Activated CD4-positive, alpha-beta T cell treated with anti-CD3 and anti-CD28 coated beads, Interleukin-2, amount 50 U/mL, for 48 hours (primary cell): ENCODE data around the gene OGFOD1.

Experiments
- DNase-seq, 2 experiments: peaks; one replicate each; pipeline ENCODE4 v3.0.0-alpha.2; 2020

The OGFOD1 gene

DNA sequence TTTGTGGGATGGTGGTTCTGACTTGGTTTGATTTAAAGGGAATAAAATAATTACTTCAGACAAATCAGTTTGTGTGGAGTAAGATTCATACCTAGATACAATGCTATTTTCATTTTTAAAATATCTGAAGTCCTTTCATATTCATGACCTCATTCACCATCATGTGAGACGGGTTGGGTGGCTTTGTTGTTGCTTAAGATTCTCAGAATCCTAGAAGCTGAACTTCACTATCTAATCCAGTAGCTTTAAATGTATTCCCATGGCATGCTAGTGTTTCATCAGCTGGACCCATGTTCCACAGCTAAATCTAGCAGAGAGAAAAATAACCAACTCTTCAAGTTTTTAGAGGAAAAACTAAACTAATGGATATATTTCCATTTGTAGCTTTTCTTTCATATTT, 23.3 kb upstream of the OGFOD1 start:
- no peak for DNase-seq

DNA sequence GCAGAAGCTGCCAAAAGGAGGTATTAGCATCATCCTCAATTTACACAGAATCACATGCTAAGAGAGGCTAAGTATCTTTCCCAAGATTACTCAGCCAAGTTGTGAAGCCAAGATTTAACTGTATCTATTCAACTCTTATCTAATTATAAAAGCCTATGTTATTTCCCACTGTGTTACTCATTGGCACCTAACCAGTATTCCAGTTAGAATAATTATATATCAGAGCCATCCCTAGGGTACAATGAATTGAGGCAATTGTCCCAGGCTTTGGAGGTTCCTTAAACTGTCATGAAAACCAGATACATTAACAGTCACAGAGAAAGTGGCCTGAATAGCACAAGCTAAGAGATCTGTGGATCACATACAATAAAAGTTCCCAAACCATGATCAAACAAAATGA, 15.1 kb upstream of the OGFOD1 start:
- no peak for DNase-seq

DNA sequence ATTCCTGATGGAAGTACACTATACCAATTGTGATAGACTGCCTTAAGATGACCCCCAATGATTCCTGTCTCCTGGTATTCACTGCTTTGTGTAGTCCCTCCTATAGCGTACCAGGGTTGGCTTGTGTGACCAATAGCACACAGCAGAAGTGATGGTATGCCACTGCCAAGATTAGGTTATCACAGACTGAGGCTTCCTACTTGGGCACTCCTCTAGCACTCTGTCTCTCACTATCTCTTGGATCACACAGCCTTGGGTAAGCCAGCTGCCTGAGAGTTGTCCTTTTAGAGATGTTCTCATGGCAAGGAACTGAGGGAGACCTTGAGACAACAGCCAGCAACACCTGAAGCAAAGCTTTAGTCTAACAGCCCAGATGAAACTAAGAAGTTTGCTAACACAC, 13.3 kb upstream of the OGFOD1 start:
- no peak for DNase-seq

DNA sequence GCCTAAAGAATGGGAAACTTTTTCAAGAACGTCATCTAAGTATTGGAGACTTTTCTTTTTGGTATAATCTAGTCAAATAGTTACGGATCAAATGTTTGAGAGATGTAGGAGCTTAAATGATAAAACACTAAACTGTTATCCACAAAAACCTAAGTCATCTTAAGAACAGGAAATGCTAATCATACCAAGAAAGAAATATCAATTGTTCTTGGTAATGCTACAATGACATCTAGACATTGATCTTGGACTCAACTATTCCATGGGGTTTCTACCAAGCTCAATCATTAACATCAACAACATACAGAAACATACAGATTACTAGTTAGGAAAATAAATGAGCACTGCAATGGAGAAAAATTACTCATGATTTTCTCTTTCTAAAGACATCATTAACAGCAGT, 4.1 kb upstream of the OGFOD1 start:
- DNase-seq, result no peak

DNA sequence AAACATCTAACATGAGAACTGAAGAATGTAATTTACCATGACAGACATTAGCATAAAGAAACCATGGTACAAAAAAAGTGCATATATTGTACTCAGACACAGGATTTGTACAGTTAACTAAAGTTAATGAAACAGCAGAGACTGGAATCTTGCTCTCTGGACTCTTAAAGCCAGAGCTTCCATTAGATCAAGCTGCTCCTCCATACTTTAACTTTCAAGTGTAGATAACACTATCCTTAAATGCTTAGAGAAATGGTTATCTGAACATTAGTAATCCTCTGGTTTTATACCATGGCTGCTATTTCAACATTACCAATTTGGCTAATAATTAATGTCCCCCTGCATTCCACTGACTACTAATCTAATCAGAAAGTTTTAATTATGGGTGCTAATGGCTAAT, 3.3 kb upstream of the OGFOD1 start:
- no peak for DNase-seq

DNA sequence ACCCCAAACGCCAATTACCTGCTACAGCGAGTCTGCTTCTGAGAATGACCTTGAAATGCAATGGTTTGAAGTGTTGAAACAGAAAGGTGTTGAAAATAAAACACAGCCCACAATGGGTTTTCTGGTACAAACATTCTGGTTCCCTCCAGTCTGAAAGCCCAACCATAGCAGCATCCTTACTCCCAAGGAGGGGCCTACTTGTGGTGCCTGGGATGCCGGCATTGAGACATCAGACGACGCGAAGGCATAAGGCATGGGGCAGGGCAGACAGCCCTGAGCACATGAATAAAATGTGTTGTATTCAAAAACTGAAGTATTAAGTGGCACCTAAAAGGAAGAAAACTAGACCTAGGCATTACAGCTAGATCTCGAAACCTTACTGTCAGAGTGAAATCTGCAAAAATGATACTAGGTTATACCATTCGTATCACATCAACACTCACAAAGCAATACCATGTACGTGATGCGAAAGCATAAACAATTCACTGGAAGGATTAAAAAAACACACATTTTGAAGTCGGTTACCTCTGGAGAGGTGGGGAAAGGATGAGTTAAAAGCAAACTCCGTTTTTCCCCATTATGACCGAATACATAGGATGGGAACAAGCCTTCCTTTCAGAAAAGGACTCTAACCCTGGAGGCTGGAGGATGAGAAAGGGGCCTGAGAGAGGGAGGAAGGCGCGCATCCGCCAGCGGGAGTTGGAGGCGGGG, 924 bp upstream of the OGFOD1 start:
- peak in 1 of 2 experiments; percentile 26 for DNase-seq

DNA sequence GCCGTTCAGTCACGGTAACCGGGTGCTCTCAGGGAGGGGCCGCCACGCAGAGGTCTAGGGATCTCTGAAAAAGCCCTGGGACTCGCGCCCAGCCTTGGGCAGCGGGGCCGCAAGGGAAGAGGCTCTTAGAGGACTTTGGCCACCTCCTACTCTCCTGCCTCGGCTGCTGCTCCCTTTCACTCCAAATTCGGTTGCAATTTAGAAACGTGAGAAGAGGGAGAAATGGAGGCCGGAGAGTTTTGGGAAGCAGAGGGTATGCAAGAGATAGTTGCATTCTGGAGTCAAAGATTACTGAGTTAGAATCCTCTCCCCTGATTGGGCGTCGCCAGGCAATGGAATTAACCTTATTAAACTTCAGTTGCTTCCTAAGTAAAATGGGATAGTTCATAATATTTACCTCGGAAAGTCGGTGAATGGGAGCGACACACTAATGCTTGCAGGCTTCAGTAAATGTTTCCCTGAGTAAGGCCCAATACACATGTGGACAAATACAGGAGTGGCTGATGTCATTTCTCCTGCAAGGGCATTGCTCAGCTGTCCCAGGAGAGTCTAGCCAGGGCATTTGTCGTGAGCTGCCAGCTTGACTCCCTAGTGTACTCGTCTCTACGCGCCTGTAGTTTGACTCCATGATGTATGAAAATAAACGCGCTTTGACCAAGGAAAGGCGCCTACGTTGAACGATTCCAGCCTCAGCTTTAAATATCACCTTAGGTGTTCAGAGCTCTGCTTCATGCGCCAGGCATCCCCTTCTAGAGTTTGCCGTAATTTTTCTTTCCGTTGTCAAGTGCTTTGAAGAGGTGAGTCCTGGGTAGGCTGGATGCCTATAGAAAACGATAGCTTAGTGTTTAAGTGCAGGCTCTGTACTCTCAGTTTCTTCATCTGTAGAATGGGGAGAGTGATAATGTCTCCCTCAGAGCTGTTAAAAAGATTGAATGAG, 667 bp downstream of the OGFOD1 start:
- peak in 1 of 2 experiments; percentile 20 for DNase-seq

DNA sequence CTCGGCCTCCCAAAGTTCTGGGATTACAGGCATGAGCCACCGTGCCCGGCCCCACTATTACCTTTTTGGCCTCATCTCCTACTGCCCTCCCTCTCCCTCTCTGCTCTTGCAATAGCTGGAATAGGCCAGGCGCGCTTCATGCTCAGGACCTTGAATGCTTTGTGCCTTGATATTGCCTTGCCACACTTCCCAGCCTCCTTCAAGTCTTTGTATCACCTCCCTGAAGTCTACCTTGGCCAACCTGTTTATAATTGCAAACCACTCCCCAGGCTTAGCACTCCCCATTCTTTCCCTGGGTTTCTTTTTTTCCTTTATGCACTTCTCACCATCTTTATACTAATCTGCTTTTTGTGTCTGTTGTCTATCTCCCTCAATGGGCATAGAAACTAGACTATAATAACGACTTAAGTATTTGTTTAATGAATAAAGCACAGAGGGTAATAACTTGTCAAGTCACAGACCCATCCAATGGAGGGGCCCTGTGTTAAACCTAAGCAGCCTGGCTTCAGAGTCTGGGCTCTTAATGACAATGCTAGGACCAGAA, 6.6 kb downstream of the OGFOD1 start:
- no peak for DNase-seq

DNA sequence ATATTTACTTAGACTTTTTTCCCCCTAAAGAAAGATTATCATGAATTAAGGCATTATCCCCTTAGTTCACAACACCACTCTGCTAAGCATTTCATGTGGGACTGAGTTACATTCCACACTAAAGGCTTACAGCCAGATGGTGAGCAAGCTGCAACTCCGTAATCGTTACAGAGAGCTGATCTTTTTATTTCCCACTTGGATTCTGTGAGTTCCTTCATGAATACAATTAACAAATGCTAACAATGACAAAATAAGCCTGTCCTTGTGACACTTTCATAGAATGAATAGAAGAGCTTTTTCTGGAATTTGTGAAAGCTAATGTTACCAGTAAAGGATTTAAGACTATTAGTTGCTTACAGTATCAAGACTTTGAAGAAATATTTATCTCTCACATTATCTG, 8.7 kb downstream of the OGFOD1 start:
- DNase-seq, result no peak

DNA sequence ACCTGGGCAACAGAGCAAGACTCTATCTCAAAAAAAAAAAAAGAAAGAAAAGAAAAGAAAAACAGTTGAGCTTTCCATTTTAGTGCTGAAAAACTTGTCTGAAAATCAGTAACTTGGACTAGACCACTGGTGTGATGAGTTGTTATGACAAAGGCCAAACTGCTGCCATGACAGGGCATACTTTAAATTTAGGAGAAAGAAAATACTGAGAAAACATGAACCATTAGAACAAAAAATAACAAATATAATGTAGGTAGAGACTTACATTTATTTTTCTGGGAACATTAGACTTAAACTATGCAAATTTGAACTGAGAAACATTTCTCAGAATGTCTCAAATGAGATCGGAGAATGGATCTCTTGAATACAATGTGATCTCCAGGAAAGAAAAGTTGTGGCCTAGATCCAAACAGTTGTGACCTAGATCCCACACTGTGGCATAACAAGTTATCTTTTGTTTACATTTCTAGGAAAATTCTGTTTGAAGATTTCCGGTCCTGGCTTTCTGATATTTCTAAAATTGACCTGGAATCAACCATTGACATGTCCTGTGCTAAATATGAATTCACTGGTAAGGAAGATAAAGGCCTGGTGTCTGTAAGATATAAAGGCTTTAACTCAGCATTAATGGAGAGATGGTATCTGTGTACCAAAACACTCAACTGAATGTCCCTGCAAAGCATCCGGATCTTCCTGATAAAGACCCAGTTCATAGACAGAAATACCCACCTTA, 10.9 kb downstream of the OGFOD1 start:
- DNase-seq, result no peak

DNA sequence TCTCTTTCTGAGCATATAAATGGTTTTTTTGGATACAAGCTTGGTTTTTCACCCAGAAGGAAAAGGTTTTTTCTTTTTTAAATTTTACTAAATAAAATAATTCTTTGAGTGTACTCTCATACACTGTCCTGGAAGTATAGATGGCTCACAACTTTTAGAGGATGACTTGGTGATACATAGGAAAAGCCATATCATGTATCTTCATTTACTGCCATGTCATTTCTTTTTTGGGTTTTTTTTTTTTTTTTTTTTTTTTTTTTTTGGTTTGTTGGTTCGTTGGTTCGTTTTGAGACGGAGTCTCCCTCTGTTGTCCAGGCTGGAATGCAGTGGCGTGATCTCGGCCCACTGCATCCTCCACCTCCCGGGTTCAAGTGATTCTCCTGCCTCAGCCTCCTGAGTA, 11.8 kb downstream of the OGFOD1 start:
- no peak for DNase-seq

DNA sequence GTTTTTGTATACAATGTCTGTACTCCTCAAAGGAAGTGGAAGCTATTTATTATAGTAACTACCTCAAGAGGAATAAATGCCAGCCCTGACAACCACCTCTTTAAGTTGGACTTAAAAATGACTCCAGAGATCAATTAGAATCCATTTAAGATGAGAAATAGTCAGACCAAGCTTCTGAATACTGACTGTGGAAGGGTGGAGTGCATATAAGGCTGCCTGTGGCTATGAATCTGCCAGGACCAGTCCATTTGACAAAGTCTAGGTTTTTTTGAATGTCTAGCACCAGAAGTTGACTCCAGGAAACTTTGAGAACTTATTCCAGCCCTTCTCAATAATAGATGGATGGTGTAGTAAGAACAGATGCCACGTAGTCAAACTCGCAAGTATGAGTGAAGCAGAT, 15.0 kb downstream of the OGFOD1 start:
- DNase-seq, result no peak

DNA sequence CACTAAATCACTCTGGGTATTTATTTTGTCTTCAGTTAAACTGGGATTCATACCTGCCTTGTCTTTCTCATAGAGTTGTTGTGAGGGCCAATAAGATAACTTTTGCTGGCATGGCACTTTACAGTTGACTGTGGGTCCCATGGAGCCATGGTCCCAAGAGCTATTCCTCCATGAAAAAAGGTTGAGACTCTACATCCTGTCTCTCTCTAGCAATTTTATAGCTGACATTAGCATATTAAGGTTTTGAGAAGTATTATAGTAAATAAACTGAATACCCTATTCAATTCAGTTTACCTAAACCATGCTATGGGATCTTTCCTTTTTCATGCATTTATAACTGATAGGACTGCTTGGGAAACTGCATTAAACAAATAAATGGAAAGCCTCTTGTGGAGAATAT, 17.4 kb downstream of the OGFOD1 start:
- no peak for DNase-seq

DNA sequence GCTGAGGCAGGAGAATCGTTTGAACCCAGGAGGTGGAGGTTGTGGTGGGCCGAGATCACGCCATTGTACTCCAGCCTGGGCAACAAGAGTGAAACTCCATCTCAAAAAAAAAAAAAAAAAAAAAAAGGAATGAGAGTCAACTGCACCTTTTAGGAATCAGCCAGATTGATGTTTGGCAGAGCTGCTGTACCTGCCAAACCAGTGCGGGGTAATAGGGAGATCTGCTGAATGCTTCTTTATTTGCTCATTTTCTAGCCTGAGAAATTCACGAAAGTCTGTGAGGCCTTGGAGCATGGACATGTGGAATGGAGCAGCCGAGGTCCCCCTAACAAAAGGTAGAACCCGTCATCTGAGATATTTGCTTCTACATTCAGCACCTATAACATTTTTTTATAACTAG, 18.4 kb downstream of the OGFOD1 start:
- DNase-seq, result no peak

DNA sequence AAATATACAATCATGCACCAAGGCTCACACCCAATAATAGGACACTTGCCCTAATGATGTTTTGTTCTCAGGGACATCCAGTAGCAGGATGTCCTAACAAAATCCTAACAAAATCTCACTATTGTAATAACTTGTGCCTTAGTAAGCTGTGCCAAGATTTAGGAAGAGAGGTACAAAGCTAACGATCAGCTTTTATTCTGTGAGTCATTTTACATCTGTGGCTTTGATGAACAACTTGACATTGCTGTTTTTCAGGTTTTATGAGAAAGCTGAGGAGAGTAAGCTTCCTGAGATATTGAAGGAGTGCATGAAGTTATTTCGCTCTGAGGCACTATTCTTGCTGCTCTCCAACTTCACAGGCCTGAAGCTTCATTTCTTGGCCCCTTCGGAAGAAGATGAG, 18.9 kb downstream of the OGFOD1 start:
- no peak for DNase-seq

DNA sequence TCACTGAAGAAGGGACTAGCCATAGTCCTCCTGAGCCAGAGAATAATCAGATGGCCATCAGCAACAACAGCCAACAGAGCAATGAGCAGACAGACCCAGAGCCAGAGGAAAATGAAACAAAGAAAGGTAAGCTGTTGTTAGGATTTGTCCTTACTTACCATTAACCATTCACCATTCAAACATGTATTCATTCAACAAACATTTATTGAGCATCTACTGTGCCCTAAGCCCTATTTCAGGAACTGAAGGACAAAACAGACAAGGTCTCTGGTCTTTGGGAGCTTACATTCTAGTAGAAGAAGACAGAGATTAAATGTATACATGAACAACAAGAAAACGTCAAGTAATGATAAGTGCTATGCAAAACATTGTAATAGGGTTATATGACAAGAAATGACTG, 19.3 kb downstream of the OGFOD1 start:
- no peak for DNase-seq

DNA sequence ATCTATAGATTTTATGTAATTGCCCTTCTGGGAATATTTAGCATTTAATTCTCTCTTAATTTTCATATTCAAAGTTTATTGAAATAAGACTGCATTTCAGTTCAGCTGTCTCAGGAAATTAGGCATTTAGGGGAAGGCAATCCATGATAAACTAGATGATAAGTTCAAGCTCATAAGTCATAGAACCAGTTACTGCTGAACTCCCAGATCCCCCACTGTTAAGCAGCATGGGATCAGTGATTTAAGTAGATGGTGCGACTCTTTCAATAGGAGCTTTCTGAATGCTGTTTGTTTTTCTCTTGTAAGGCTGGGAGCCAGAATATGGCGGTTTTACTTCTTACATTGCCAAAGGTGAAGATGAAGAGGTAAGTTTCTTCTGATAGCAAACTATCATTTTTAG, 23.8 kb downstream of the OGFOD1 start:
- no peak for DNase-seq

DNA sequence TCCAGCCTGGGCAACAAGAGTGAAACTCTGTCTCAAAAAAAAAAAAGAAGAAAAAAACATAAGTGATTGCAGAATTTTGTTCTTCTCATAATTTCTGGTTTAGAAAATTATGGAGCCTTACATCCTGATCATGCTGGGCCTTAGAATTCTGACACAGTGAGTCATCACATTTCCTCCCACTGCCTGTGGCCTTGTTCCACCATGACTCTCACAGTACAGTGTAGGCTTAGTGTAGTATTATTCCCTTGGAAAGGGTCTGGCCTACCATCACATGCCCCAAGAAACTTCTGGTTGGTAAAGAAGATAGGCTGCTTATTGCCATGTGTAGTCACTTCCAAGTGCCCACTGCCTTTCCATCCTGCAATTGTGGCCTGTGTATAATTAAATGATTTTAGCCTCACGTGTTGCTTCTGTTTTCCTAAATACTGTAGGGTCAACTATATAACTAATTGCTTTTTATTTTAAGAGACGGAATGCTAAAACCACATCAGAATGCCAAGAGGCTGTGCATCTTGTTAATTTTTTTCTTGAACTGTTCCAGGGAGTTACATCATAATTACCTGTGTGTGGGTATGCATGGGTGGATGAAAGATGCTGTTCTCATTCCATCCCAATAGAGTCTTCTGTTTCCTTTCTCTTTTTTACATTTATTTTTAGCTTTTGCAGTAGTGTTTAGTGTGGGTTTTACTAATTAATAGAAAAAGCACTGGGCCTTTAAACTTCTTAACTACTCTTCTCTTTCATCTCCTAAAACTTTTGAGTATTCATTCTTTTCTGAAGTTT, 25.9 kb downstream of the OGFOD1 start:
- DNase-seq, result peak in 1 of 2 experiments; percentile 10

DNA sequence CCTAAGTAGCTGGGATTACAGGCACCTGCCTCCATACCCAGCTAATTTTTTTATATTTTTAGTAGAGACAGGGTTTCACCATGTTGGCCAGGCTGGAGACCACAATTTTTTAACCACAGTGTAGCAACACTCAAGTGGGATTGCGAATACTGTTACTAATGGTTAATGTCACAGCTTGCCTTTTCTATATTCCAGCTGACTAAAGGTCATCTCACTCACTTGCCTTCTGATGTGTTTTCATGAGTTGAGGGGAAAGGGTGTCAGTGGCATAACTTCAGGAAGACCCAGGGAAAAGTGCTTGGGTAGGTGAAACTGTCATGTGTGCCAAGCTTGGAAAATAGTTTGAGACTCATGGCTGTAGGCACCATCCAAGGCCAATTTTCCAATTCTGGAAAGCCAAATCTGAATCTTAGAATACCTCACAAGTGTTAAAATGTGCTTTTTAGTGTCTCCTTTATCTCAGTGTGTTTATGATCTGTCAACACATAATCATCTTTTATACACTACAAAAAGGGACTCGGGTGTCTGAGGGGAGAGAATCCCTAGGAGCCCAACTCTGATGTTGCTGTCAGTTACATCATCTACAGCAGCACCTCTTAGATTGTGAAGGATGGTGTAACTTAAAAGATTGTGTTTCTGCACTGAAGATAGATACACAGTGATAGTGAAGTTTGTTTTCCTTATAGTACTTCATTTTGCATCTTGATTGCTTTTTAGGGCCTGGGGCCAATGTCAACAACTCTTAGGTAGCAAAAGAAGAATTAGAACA, 27.1 kb downstream of the OGFOD1 start:
- DNase-seq, result no peak

DNA sequence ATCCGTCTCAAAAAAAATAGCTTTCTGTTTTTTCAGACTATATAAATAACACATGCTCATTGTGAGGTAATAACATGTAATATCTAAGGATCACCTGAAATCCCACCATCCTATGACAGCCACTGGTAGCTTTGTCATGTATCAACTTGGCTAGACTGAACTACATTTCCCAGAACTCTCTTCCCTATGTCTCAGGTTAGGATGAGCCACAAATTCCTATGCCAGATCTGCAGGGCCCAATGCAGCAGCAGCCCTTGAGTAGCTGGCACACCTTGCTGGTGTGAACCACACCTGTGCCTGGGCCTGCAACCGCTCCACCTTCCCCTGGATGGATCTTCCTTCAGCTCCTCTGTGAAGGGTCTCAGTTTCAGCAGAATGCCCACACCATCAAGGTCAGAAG, 28.1 kb downstream of the OGFOD1 start:
- DNase-seq, result no peak

DNA sequence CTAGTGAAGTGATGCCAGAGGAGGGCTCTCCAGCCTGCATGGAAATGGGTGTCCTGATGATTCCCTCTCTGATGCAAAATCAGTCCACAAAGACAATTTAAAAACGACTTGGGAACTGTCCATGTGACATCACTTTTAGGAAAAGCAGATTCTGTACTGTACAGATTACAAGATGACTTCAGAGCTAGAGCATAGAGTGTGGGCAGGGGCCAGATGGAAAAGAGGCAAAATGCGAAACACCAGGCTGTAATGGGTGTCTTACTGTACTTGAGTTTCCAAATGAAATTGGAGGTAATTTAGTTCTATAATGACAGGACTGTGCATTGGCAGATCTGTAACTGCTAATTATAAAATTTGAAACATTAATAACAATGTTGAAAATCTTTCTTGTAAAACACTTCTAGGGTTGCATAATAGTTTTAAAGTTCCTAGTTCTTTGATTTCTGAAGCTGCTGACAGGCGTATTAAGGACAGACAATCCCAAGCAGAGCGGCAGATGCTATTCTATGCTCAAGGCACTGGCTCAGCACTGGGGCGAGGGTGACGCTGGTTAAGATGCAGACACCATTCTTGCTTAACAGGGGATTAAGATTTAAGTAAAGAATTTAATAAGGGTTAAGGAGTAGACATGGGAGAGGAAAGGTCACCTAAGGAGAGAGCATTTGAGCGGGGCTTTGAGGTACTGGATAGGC, 29.6 kb downstream of the OGFOD1 start:
- DNase-seq, result no peak
